Measurements from ENCODE around the gene FNDC10. TPM values are rescaled to one million over a fixed set of nuclear protein-coding genes. Genes with fewer than 3 reads are reported as not detected.

FNDC10 gene
- total RNA-seq, 1 experiment from 2014 or later = 30.4 TPM

GRCh38 chr1:1560178-1560577 is 39.8 kb downstream of the FNDC10 start (continued):
- TF ChIP-seq HMGXB4 (CRISPR knock-in tag; IDR thresholded peaks at IDR 0.05) = no peak
- no peak for TF ChIP-seq ZNF121 (CRISPR knock-in tag; IDR thresholded peaks at IDR 0.05)

- Mint-ChIP-seq H3K36me3 (peaks cover 19% of the 10 kb centered on the region), H3K27me3 (ENCODE audit: low read depth) (no peaks in the 10 kb centered on the region), H3K27ac (peak overlapping the region; percentile 28; the same call in 1 of the 2 replicates), H3K4me3 (no peak overlapping the region), H3K9me3 (no peaks in the 10 kb centered on the region), H3K4me1 (no peaks in the 10 kb centered on the region)
- ATAC-seq = no peak
- ChIA-PET CTCF (interaction anchor here (1.3 kb wide), 1 partner anchor 8 kb away, joined by 4 read pairs; no protein-coding TSS in a partner anchor), POLR2A (interaction anchor here (0.7 to 1.0 kb wide), 2 partner anchors 11 to 12 kb away, joined by 3 read pairs; no protein-coding TSS in a partner anchor)
- TF ChIP-seq ZBTB43 (CRISPR knock-in tag; IDR thresholded peaks at IDR 0.05) (no peak), ZNF396 (CRISPR knock-in tag; IDR thresholded peaks at IDR 0.05; ENCODE audit: borderline replicate concordance) (no peak), ATF1 (CRISPR knock-in tag; IDR thresholded peaks at IDR 0.05) (no peak), ZNF317 (CRISPR knock-in tag; IDR thresholded peaks at IDR 0.05; ENCODE audit: borderline replicate concordance, low read depth) (no peak), E2F5 (CRISPR knock-in tag; IDR thresholded peaks at IDR 0.05) (no peak), GABPB1 (CRISPR knock-in tag; IDR thresholded peaks at IDR 0.05) (no peak), ATF3 (CRISPR knock-in tag; conservative IDR thresholded peaks at IDR 0.05) (no peak), MLX (CRISPR knock-in tag; IDR thresholded peaks at IDR 0.05) (no peak), FOXK1 (CRISPR knock-in tag; IDR thresholded peaks at IDR 0.05) (no peak), SP1 (CRISPR knock-in tag; conservative IDR thresholded peaks at IDR 0.05) (no peak), USF2 (CRISPR knock-in tag; IDR thresholded peaks at IDR 0.05) (no peak), TEAD4 (CRISPR knock-in tag; IDR thresholded peaks at IDR 0.05) (no peak), CREM (CRISPR knock-in tag; IDR thresholded peaks at IDR 0.05) (no peak), ZSCAN18 (CRISPR knock-in tag; IDR thresholded peaks at IDR 0.05) (no peak), NFE2L1 (CRISPR knock-in tag; IDR thresholded peaks at IDR 0.05) (no peak), EMX1 (CRISPR knock-in tag; IDR thresholded peaks at IDR 0.05) (no peak), SOX15 (CRISPR knock-in tag; IDR thresholded peaks at IDR 0.05) (no peak)
- DNase-seq (ENCODE audit: low spot score) = no peak
Observed at GRCh38 chr1:1559066-1559465, 40.9 kb downstream of the FNDC10 start.

Measured in WTC11 (cell line).